GM19455 (cell line): ENCODE results near the gene LGALS12.

Experiments
- ATAC-seq: cut with Tn5 transposase; IDR thresholded peaks from one replicate; pipeline ENCODE4 v1.9.1; 2021; ENCODE audit not compliant: unreplicated experiment

The LGALS12 gene

GRCh38 chr11:63505857-63506528 is at the start of gene LGALS12:
LGALS12 (plus strand) TSS chr11:63506084; CDS start chr11:63506459, 375 bp downstream.
- no peak for ATAC-seq

- no peak for ATAC-seq
These were observed 46.3 kb upstream of the LGALS12 start for GRCh38 chr11:63459586-63459985.

- no peak for ATAC-seq
These were observed 43.7 kb upstream of the LGALS12 start for GRCh38 chr11:63462137-63462536.

- no peak for ATAC-seq
These were observed 35.6 kb upstream of the LGALS12 start for GRCh38 chr11:63470311-63470710.

- ATAC-seq, result no peak
These were observed 33.5 kb upstream of the LGALS12 start for GRCh38 chr11:63472372-63472771.

- ATAC-seq, result no peak
These were observed 29.3 kb upstream of the LGALS12 start for GRCh38 chr11:63476618-63477017.

- no peak for ATAC-seq
These were observed 27.0 kb upstream of the LGALS12 start for GRCh38 chr11:63478896-63479295.

- ATAC-seq, result no peak
These were observed 25.8 kb upstream of the LGALS12 start for GRCh38 chr11:63480039-63480438.

GRCh38 chr11:63485777-63486176 is 20.1 kb upstream of the LGALS12 start:
- no peak for ATAC-seq

- no peak for ATAC-seq
These were observed 17.1 kb upstream of the LGALS12 start for GRCh38 chr11:63488789-63489188.

GRCh38 chr11:63489879-63490278 is 16.0 kb upstream of the LGALS12 start:
- no peak for ATAC-seq

- ATAC-seq, result no peak
These were observed 15.2 kb upstream of the LGALS12 start, which contains the start of gene PLAAT5 for GRCh38 chr11:63490551-63491239. PLAAT5 (minus strand) TSS chr11:63491167; CDS start chr11:63491034, 133 bp downstream.

- no peak for ATAC-seq
These were observed 14.7 kb upstream of the LGALS12 start for GRCh38 chr11:63491240-63491587.

GRCh38 chr11:63491636-63492372 is 14.1 kb upstream of the LGALS12 start:
- no peak for ATAC-seq

- no peak for ATAC-seq
These were observed 13.4 kb upstream of the LGALS12 start for GRCh38 chr11:63492441-63492840.

- ATAC-seq, result no peak
These were observed 12.8 kb upstream of the LGALS12 start for GRCh38 chr11:63493127-63493526.

GRCh38 chr11:63494975-63495374 is 10.9 kb upstream of the LGALS12 start:
- ATAC-seq, result no peak

GRCh38 chr11:63499874-63500273 is 6.0 kb upstream of the LGALS12 start:
- ATAC-seq, result no peak

GRCh38 chr11:63501236-63501635 is 4.6 kb upstream of the LGALS12 start:
- no peak for ATAC-seq

GRCh38 chr11:63502252-63502820 is 3.5 kb upstream of the LGALS12 start:
- ATAC-seq, result no peak

- no peak for ATAC-seq
These were observed 2.4 kb upstream of the LGALS12 start for GRCh38 chr11:63503492-63503891.

GRCh38 chr11:63504054-63504453 is 1.8 kb upstream of the LGALS12 start:
- no peak for ATAC-seq
